ENCODE data around the gene ZIC2. TPM values are rescaled to one million over a fixed set of nuclear protein-coding genes. Genes with fewer than 3 reads are reported as not detected.

ZIC2 gene
- total RNA-seq, 1 donor from 2014 or later, result not detected

DNA sequence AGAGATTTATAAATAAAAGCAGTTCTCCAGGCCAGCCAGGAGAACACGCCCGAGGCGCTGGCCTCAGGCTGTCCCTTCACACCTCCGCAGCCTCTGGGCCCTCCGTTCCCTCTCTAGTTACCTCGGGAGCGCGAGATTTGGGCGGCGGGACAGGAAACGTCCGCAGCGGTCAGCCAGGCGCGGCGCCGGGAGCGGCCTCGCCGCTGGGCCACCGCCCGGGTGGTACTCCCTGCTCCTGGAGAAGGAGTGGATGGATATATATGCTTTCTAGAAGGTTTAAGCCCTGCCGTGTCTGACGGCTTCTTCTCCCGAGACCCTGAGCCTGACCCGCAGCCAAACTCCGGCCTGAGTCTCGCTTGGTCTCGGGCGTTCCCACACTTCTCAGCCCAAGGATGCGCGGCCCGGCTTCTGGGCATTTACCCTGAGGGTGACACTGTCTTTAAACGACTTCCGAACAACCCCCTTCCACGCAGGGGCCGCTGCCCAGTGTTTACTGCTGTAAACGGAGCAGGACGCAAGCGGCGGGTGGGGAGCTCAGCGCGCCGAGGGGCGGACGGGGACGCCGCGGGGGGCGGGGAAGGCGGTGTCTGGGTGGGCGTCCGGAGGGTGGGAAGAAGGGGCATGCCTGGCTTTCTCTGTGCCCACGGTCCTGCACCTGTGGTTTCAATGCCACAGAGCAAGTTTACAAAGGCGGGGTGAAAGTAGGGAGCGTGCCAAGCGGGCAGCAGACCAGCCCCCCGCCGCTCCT lies 2.0 kb upstream of the ZIC2 start:
- H3K4me3 ChIP-seq (ENCODE audit: low read depth, low read length), result peak overlapping the region; percentile 37
- TF ChIP-seq, protein P1, sequence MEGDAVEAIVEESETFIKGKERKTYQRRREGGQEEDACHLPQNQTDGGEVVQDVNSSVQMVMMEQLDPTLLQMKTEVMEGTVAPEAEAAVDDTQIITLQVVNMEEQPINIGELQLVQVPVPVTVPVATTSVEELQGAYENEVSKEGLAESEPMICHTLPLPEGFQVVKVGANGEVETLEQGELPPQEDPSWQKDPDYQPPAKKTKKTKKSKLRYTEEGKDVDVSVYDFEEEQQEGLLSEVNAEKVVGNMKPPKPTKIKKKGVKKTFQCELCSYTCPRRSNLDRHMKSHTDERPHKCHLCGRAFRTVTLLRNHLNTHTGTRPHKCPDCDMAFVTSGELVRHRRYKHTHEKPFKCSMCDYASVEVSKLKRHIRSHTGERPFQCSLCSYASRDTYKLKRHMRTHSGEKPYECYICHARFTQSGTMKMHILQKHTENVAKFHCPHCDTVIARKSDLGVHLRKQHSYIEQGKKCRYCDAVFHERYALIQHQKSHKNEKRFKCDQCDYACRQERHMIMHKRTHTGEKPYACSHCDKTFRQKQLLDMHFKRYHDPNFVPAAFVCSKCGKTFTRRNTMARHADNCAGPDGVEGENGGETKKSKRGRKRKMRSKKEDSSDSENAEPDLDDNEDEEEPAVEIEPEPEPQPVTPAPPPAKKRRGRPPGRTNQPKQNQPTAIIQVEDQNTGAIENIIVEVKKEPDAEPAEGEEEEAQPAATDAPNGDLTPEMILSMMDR (conservative IDR thresholded peaks at IDR 0.05; ENCODE audit: low read depth, low read length), result no peak
- DNase-seq (ENCODE audit: low read depth), result no peak

DNA sequence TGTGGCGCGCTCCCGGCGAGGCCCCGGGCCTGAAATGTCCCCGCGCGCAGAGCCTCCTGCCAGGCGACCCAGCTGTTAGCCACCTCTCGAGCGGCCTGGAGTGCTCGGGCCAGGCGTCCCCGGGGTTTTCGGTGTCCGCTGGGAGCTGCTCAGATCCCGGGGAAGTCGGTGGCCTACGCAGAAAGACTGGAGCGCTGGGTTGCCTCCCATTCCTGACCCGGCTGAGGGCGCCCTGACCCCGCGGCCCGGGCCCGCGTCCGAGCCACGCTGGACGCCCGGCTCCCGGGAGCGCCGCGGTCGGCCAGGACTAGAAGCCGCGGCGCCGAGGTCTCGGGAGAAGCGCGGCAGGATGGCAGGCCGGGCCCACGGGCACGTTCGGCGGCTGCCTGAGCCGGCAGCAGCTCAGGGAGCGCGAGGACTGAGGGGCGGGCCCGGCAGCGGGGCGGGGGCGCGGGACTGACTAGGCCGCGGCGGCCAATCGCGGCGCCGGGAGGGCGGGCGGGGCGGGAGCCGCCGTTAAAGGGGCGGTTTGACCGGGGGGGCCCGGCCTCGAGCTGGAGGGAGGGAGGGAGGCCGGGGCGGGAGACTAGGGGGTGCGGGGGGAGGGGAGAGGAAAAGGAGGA lies 1.3 kb upstream of the ZIC2 start:
- TF ChIP-seq, protein P1 (conservative IDR thresholded peaks at IDR 0.05; ENCODE audit: low read depth, low read length), result no peak
- no peak for DNase-seq (ENCODE audit: low read depth)
- H3K4me3 ChIP-seq (ENCODE audit: low read depth, low read length), result peak overlapping the region; percentile 51

DNA sequence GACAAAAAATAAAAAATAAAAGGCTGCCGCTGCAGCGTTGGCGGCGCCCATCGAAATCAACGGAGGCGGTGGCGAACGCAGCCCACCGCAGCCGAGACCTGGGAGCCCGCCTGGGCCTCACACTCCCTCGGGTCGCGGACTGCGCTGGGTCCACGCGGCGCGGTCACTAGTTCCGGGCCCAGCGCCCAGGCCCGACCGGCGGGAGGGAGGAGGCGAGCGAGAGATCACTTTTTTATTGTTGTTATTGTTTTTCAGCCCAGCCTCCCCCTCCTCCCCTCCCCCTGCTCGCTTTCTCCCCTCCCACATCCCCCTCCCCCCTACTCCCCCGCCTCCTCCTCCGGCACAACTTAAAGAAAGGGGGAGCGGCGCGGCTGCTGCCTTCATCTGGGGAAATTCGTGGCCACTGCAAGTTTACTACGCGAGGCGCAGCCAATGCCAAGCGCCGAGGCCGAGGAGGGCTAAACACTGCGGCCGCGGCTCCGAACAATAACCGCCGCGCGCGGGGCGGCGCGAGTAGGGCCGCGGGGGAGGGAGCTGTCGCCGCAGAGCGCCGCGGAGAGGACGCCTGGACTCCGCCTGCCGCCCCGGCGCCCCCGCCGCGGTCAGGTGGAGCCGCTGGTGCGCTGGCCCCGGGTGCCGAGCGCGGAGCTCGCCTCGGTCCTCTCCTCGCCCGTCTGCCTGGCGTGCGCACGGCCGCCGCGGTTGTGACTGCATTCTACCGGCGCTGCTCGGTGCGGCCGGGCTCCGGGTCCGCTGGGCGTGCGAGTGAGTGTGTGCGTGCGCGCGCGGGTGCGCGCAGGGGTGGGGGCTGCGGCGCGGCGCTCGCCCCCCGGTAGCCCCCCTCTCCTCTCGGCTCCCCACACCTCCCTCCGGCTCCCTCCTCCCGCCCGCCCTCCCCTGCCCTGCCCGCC lies 505 bp upstream of the ZIC2 start:
- H3K4me3 ChIP-seq (ENCODE audit: low read depth, low read length), result peak overlapping the region; percentile 51
- TF ChIP-seq, protein P1 (conservative IDR thresholded peaks at IDR 0.05; ENCODE audit: low read depth, low read length), result no peak
- DNase-seq (ENCODE audit: low read depth), result no peak

DNA sequence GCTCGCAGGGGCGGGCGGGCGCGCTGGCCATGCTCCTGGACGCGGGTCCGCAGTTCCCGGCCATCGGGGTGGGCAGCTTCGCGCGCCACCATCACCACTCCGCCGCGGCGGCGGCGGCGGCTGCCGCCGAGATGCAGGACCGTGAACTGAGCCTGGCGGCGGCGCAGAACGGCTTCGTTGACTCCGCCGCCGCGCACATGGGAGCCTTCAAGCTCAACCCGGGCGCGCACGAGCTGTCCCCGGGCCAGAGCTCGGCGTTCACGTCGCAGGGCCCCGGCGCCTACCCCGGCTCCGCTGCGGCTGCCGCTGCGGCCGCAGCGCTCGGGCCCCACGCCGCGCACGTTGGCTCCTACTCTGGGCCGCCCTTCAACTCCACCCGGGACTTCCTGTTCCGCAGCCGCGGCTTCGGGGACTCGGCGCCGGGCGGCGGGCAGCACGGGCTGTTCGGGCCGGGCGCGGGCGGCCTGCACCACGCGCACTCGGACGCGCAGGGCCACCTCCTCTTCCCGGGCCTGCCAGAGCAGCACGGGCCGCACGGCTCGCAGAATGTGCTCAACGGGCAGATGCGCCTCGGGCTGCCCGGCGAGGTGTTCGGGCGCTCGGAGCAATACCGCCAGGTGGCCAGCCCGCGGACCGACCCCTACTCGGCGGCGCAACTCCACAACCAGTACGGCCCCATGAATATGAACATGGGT lies 599 bp downstream of the ZIC2 start:
- TF ChIP-seq, protein P1 (conservative IDR thresholded peaks at IDR 0.05; ENCODE audit: low read depth, low read length), result no peak
- no peak for DNase-seq (ENCODE audit: low read depth)
- no peak overlapping the region for H3K4me3 ChIP-seq (ENCODE audit: low read depth, low read length)

DNA sequence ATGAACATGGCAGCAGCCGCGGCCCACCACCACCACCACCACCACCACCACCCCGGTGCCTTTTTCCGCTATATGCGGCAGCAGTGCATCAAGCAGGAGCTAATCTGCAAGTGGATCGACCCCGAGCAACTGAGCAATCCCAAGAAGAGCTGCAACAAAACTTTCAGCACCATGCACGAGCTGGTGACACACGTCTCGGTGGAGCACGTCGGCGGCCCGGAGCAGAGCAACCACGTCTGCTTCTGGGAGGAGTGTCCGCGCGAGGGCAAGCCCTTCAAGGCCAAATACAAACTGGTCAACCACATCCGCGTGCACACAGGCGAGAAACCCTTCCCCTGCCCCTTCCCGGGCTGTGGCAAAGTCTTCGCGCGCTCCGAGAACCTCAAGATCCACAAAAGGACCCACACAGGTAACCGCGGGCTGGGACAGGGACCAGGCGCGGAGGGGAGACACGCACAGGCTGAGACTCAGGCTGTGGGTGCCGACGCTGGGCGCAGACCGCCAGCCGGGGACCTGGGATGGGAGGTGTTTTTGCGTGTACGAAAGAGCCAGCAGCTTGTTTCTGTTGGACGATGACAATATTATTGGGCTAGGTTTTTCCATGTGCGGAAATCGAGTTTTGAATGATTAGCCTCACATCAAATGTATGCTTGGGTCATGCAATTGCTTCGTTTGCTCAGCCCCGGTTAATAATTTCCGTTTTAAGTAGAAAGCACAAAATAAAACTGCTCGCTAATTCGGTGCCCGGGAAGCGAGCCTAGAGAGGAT lies 1.3 kb downstream of the ZIC2 start:
- TF ChIP-seq, protein P1 (conservative IDR thresholded peaks at IDR 0.05; ENCODE audit: low read depth, low read length), result no peak
- no peak overlapping the region for H3K4me3 ChIP-seq (ENCODE audit: low read depth, low read length)
- no peak for DNase-seq (ENCODE audit: low read depth)
